D721Med (cell line): ENCODE data around the gene NAXD.

Experiments used
- DNase-seq: peaks from one replicate; pipeline ENCODE4 v3.0.0; 2011; ENCODE audit warnings: low spot score; ENCODE audit not compliant: insufficient read length
- FAIRE-seq: peaks from 2 replicates; lab custom pipeline; 2011; peaks lifted over from hg19 to GRCh38; lab: Jason Lieb, UNC
- CTCF ChIP-seq: IDR thresholded peaks from 2 replicates; pipeline ENCODE4 v1.5.1; 2012; ENCODE audit warnings: mild to moderate bottlenecking, control low read depth; ENCODE audit not compliant: insufficient read depth; ENCODE audit errors: missing control alignments

Gene NAXD

DNA sequence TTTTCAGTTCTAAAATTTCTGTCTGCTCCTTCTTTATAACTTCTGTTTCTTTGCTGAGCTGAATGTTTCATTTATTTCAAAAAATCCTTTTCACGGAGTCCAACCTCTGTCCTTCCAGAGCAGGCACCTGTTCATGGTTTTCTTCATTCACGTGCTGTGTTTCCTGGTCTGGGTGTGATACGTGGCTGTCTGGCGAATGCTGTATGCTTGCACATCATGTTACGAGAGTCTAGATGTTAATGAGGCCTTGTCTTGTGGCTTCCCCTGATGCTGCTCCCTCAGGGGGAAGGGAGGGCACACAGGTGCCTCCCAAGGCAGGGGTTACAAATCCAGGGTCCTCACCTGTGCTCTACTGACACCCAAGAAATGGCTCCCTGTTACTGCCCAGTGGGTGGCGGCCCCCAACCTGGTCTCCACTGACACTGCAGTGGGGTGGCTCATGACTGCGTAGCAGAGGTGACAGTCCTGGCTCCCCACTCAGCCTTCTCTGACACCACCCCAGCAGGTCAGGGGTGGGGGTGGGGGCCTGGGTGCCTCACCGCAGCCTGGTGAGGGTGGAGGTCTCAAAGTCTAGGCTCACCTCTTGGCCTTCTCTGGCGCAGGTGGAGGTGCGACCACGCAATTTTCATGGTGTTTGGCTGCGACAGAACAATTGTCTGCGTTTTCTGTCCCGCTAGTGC lies 33.7 kb upstream of the NAXD start:
- DNase-seq (no peak), FAIRE-seq (no peak)
- TF ChIP-seq CTCF = no peak

DNA sequence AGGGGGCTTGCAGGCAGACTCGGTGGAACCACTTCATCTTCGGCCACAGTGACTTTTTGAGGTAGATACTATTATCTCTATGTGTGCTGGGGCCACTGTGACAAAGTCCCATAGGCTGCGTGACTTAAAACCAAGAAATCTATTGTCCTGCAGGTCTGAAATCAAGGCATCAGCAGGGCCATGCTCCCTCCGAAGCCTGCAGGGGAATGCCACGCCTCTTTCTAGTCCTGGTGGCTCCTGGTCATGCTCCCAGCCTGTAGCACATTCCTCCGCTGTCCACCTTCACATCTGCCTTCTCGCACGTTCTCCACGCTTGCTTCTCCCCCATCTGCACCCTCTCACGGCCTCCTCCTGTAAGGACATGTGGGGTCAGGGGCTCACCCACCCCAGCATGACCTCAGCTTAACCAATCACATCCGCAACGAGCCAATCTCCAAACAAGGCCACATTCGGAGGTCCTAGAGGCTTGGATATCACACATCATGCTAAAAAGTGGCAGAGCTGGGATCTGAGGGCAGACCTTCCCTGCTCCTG lies 32.9 kb upstream of the NAXD start:
- DNase-seq (no peak), FAIRE-seq (no peak)
- TF ChIP-seq CTCF = no peak

GRCh38 chr13:110583178-110583865 lies 32.0 kb upstream of the NAXD start:
- no peak for FAIRE-seq
- DNase-seq = no peak

GRCh38 chr13:110589793-110590390 lies 25.5 kb upstream of the NAXD start:
- no peak for DNase-seq
- FAIRE-seq = no peak
- no peak for TF ChIP-seq CTCF

More at GRCh38 chr13:110583178-110583865, 32.0 kb upstream of the NAXD start:
- TF ChIP-seq CTCF = no peak

GRCh38 chr13:110590577-110590976 lies 24.8 kb upstream of the NAXD start:
- DNase-seq (no peak), FAIRE-seq (no peak)
- no peak for TF ChIP-seq CTCF

DNA sequence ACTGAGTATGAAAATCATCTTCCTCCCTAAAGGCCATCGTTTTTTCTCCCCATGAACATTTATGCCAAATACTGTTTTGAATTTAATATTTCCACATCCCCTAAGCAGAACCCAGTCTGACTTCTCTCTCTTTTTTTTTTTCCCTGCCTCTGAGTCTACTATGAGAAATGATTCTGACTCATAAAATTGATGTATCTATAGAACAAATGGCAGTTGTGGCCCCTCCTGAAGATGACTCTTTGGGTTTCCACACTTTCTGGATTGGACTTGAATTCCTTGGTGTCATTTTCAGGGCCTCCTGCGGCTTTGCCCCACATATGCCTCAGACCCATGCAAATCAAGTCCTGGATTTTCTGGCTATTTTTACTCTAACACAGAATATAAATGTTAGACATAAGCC lies 22.7 kb upstream of the NAXD start:
- no peak for TF ChIP-seq CTCF
- FAIRE-seq (no peak), DNase-seq (no peak)
